HEK293 (cell line): ENCODE measurements around the gene BCR.

ENCODE experiments used
- CTCF ChIA-PET: fragments of 350-600 bp; formaldehyde crosslinking; extraction: SDS; loops from one replicate; lab custom pipeline; 2021; ENCODE audit warnings: antibody characterized with exemption; lab: Yijun Ruan, JAX
- POLR2A ChIA-PET: fragments of 300-600 bp; formaldehyde crosslinking; extraction: SDS; loops from one replicate; lab custom pipeline; 2020; ENCODE audit warnings: antibody characterized with exemption, inconsistent platforms; lab: Yijun Ruan, JAX
- H3K27ac ChIP-seq: fragments of 200-500 bp; sonication (Bioruptor generic); 2 replicates; pipeline ENCODE4 v1.5.1; 2014; ENCODE audit warnings: low read depth, low read length, control low read depth, inconsistent platforms; ENCODE audit errors: extremely low read depth
- H3K36me3 ChIP-seq, 2 experiments: fragments of 200-500 bp in 1 of 2; sonication (Bioruptor generic) in 1 of 2; 1 replicate in 1 of 2; 2 replicates in 1 of 2; pipeline ENCODE4 v1.5.1; 2014 to 2017; ENCODE audit warnings: inconsistent platforms in 2 of 2, low read length in 2 of 2; ENCODE audit not compliant: control insufficient read depth in 2 of 2, insufficient read depth in 1 of 2
- H3K4me1 ChIP-seq: fragments of 200-500 bp; sonication (Bioruptor generic); 2 replicates; pipeline ENCODE4 v1.5.1; 2014; ENCODE audit warnings: mild to moderate bottlenecking, low read length, inconsistent platforms; ENCODE audit not compliant: control insufficient read depth, insufficient read depth
- H3K4me3 ChIP-seq: 2 replicates; pipeline ENCODE4 v1.5.1; 2011; ENCODE audit warnings: low read depth, mild to moderate bottlenecking, control low read depth, low read length, moderate library complexity
- H3K9me3 ChIP-seq: fragments of 200-500 bp; sonication (Bioruptor generic); 2 replicates; pipeline ENCODE4 v1.5.1; 2014; ENCODE audit warnings: low read depth, low read length, inconsistent platforms; ENCODE audit not compliant: control insufficient read depth, insufficient read depth
- GLIS2 ChIP-seq: fragments of 450-650 bp; formaldehyde crosslinking; IDR thresholded peaks from 2 replicates; pipeline ENCODE4 v1.5.1; 2016; ENCODE audit warnings: missing biosample characterization, missing genetic modification characterization
- HIC1 ChIP-seq: fragments of 450-650 bp; formaldehyde crosslinking; IDR thresholded peaks from 2 replicates; pipeline ENCODE4 v1.5.1; 2016; ENCODE audit warnings: missing biosample characterization, missing genetic modification characterization
- PRDM10 ChIP-seq: fragments of 450-650 bp; formaldehyde crosslinking; IDR thresholded peaks from 2 replicates; pipeline ENCODE4 v1.5.1; 2016; ENCODE audit warnings: missing biosample characterization, missing genetic modification characterization
- ZBTB20 ChIP-seq: fragments of 450-650 bp; formaldehyde crosslinking; IDR thresholded peaks from 2 replicates; pipeline ENCODE4 v1.5.1; 2016; ENCODE audit warnings: missing biosample characterization, missing genetic modification characterization
- ZBTB6 ChIP-seq: fragments of 450-650 bp; formaldehyde crosslinking; IDR thresholded peaks from 2 replicates; pipeline ENCODE4 v1.5.1; 2017; ENCODE audit warnings: missing biosample characterization, missing genetic modification characterization
- ZBTB7A ChIP-seq: fragments of 450-650 bp; formaldehyde crosslinking; IDR thresholded peaks from 2 replicates; pipeline ENCODE4 v1.5.1; 2016; ENCODE audit warnings: low read depth, missing biosample characterization, missing genetic modification characterization
- ZFHX2 ChIP-seq: fragments of 450-650 bp; formaldehyde crosslinking; conservative IDR thresholded peaks from 2 replicates; pipeline ENCODE4 v1.5.1; 2016; ENCODE audit warnings: missing biosample characterization, missing genetic modification characterization
- ZNF335 ChIP-seq: fragments of 450-650 bp; formaldehyde crosslinking; conservative IDR thresholded peaks from 2 replicates; pipeline ENCODE4 v1.5.1; 2016; ENCODE audit warnings: missing biosample characterization, missing genetic modification characterization
- TF ChIP-seq, protein P1 (sequence below): fragments of 450-650 bp; formaldehyde crosslinking; optimal IDR thresholded peaks from 2 replicates; pipeline ENCODE3; 2016; ENCODE audit warnings: missing biosample characterization, mild to moderate bottlenecking, missing genetic modification characterization
- TF ChIP-seq, protein P2 (sequence below): fragments of 450-650 bp; formaldehyde crosslinking; IDR thresholded peaks from 2 replicates; pipeline ENCODE4 v1.5.1; 2016; ENCODE audit warnings: missing biosample characterization, missing genetic modification characterization
- TF ChIP-seq, protein P3 (sequence below): fragments of 450-650 bp; formaldehyde crosslinking; IDR thresholded peaks from 2 replicates; pipeline ENCODE4 v1.5.1; 2016; ENCODE audit warnings: missing biosample characterization, missing genetic modification characterization

Gene BCR

GRCh38 chr22:23179381-23180299, 669 bp upstream of the BCR start (continued):
- peak; percentile 65 for TF ChIP-seq HIC1 (tag by site-specific recombination)
- 0 out of 2 replicates have a peak, but pooled peaks have one; percentile 18 for TF ChIP-seq ZFHX2 (tag by site-specific recombination)
- TF ChIP-seq, all 188 proteins: peak for 9

DNA sequence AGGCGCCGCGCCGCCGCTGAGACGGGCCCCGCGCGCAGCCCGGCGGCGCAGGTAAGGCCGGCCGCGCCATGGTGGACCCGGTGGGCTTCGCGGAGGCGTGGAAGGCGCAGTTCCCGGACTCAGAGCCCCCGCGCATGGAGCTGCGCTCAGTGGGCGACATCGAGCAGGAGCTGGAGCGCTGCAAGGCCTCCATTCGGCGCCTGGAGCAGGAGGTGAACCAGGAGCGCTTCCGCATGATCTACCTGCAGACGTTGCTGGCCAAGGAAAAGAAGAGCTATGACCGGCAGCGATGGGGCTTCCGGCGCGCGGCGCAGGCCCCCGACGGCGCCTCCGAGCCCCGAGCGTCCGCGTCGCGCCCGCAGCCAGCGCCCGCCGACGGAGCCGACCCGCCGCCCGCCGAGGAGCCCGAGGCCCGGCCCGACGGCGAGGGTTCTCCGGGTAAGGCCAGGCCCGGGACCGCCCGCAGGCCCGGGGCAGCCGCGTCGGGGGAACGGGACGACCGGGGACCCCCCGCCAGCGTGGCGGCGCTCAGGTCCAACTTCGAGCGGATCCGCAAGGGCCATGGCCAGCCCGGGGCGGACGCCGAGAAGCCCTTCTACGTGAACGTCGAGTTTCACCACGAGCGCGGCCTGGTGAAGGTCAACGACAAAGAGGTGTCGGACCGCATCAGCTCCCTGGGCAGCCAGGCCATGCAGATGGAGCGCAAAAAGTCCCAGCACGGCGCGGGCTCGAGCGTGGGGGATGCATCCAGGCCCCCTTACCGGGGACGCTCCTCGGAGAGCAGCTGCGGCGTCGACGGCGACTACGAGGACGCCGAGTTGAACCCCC, 798 bp downstream of the BCR start:
- Histone ChIP-seq H3K4me3 (peak overlapping the region; percentile 66), H3K36me3 (peaks cover 0 to 22% of the 10 kb centered on the region in 2 experiments; a peak in 1 of 3 replicates), H3K27ac (peak overlapping the region; percentile 21; the same call in 1 of the 2 replicates), H3K9me3 (no peaks in the 10 kb centered on the region), H3K4me1 (no peaks in the 10 kb centered on the region)
- TF ChIP-seq GLIS2 (tag by site-specific recombination), result 0 out of 2 replicates have a peak, but pooled peaks have one; percentile 14
- peak; percentile 82 for TF ChIP-seq ZNF335 (tag by site-specific recombination)
- 0 out of 2 replicates have a peak, but pooled peaks have one; percentile 20 for TF ChIP-seq ZBTB7A
- TF ChIP-seq, protein P1, sequence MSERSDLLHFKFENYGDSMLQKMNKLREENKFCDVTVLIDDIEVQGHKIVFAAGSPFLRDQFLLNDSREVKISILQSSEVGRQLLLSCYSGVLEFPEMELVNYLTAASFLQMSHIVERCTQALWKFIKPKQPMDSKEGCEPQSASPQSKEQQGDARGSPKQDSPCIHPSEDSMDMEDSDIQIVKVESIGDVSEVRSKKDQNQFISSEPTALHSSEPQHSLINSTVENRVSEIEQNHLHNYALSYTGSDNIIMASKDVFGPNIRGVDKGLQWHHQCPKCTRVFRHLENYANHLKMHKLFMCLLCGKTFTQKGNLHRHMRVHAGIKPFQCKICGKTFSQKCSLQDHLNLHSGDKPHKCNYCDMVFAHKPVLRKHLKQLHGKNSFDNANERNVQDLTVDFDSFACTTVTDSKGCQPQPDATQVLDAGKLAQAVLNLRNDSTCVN, result peak; percentile 67
- TF ChIP-seq ZFHX2 (tag by site-specific recombination), result 0 out of 2 replicates have a peak, but pooled peaks have one; percentile 21
- TF ChIP-seq PRDM10, result no peak
- TF ChIP-seq, protein P2, sequence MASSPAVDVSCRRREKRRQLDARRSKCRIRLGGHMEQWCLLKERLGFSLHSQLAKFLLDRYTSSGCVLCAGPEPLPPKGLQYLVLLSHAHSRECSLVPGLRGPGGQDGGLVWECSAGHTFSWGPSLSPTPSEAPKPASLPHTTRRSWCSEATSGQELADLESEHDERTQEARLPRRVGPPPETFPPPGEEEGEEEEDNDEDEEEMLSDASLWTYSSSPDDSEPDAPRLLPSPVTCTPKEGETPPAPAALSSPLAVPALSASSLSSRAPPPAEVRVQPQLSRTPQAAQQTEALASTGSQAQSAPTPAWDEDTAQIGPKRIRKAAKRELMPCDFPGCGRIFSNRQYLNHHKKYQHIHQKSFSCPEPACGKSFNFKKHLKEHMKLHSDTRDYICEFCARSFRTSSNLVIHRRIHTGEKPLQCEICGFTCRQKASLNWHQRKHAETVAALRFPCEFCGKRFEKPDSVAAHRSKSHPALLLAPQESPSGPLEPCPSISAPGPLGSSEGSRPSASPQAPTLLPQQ (tag by site-specific recombination), result 0 out of 2 replicates have a peak, but pooled peaks have one; percentile 11
- TF ChIP-seq, protein P3, sequence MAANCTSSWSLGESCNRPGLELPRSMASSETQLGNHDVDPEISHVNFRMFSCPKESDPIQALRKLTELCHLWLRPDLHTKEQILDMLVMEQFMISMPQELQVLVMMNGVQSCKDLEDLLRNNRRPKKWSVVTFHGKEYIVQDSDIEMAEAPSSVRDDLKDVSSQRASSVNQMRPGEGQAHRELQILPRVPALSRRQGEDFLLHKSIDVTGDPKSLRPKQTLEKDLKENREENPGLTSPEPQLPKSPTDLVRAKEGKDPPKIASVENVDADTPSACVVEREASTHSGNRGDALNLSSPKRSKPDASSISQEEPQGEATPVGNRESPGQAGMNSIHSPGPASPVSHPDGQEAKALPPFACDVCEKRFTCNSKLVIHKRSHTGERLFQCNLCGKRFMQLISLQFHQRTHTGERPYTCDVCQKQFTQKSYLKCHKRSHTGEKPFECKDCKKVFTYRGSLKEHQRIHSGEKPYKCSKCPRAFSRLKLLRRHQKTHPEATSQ (tag by site-specific recombination), result no peak
- TF ChIP-seq ZBTB6 (tag by site-specific recombination), result peak; percentile 92
- peak; percentile 3; the same call in 1 of the 2 replicates for TF ChIP-seq ZBTB20 (tag by site-specific recombination)
- ChIA-PET POLR2A (interaction anchor here (0.5 to 2.2 kb wide), 6 partner anchors 12 to 1367 kb away, joined by 3 to 6 read pairs (median 5); partner anchors contain the start of gene RAB36), CTCF (interaction anchor here (0.6 to 11.5 kb wide), 7 partner anchors 8 to 846 kb away, joined by 3 to 207 read pairs (median 4); no protein-coding TSS in a partner anchor)
